GM18505 (cell line): Measurements from ENCODE around the gene CHST12.

Experiments
- ATAC-seq: cut with Tn5 transposase; IDR thresholded peaks from one replicate; pipeline ENCODE4 v1.9.1; 2021; ENCODE audit not compliant: unreplicated experiment
- POLR2A ChIP-seq: IDR thresholded peaks from 4 replicates; pipeline ENCODE4 v1.6.1; 2011; ENCODE audit warnings: borderline replicate concordance; ENCODE audit not compliant: insufficient read depth, insufficient read length; ENCODE audit errors: extremely low read depth

Gene CHST12

GRCh38 chr7:2403014-2403717 is at the start of gene CHST12:
Gene CHST12, plus strand, starts transcription at chr7:2403611. Its CDS starts 29,029 bp downstream, at chr7:2432640.
- peak; percentile 44 for TF ChIP-seq POLR2A
- ATAC-seq: peak; percentile 51

- peak; percentile 84 for TF ChIP-seq POLR2A
- peak; percentile 47 for ATAC-seq
These were observed 49.5 kb upstream of the CHST12 start for GRCh38 chr7:2353936-2354185.

GRCh38 chr7:2354186-2354938 is 49.0 kb upstream of the CHST12 start, which contains the start of gene EIF3B:
Gene EIF3B, plus strand, starts transcription at chr7:2354827. Its CDS starts 95 bp downstream, at chr7:2354922.
- peak; percentile 80 for ATAC-seq

GRCh38 chr7:2354939-2355704 is 48.3 kb upstream of the CHST12 start:
- peak; percentile 22 for ATAC-seq
- TF ChIP-seq POLR2A: no peak

More at GRCh38 chr7:2354186-2354938, 49.0 kb upstream of the CHST12 start, which contains the start of gene EIF3B:
- TF ChIP-seq POLR2A: peak; percentile 90

- TF ChIP-seq POLR2A: no peak
- ATAC-seq: no peak
These were observed 47.8 kb upstream of the CHST12 start for GRCh38 chr7:2355705-2356008.

- ATAC-seq: no peak
These were observed 46.2 kb upstream of the CHST12 start for GRCh38 chr7:2357165-2357564.

GRCh38 chr7:2357571-2357970 is 45.8 kb upstream of the CHST12 start:
- no peak for TF ChIP-seq POLR2A
- no peak for ATAC-seq

More at GRCh38 chr7:2357165-2357564, 46.2 kb upstream of the CHST12 start:
- no peak for TF ChIP-seq POLR2A

- no peak for TF ChIP-seq POLR2A
These were observed 44.4 kb upstream of the CHST12 start for GRCh38 chr7:2358968-2359527.

GRCh38 chr7:2359610-2360009 is 43.8 kb upstream of the CHST12 start:
- TF ChIP-seq POLR2A: no peak
- no peak for ATAC-seq

More at GRCh38 chr7:2358968-2359527, 44.4 kb upstream of the CHST12 start:
- ATAC-seq: no peak

GRCh38 chr7:2360796-2361195 is 42.6 kb upstream of the CHST12 start:
- no peak for ATAC-seq
- no peak for TF ChIP-seq POLR2A

GRCh38 chr7:2362385-2363088 is 40.9 kb upstream of the CHST12 start:
- no peak for TF ChIP-seq POLR2A
- no peak for ATAC-seq

GRCh38 chr7:2369139-2369538 is 34.3 kb upstream of the CHST12 start:
- no peak for ATAC-seq
- TF ChIP-seq POLR2A: peak; percentile 17

GRCh38 chr7:2371329-2371728 is 32.1 kb upstream of the CHST12 start:
- no peak for TF ChIP-seq POLR2A
- no peak for ATAC-seq
